ENCODE data around the gene LMOD3.

LMOD3 gene

GRCh38 chr3:69121950-69122349, 445 bp downstream of the LMOD3 start:
- no peak for DNase-seq (ENCODE audit: low spot score)

GRCh38 chr3:69121513-69121912, 882 bp downstream of the LMOD3 start:
- no peak for DNase-seq (ENCODE audit: low spot score)

GRCh38 chr3:69120879-69121464, 1.4 kb downstream of the LMOD3 start:
- peak; percentile 62 for DNase-seq (ENCODE audit: low spot score)

GRCh38 chr3:69119681-69120080, 2.7 kb downstream of the LMOD3 start:
- DNase-seq (ENCODE audit: low spot score): no peak

- DNase-seq (ENCODE audit: low spot score): no peak
Observed at GRCh38 chr3:69119138-69119537, 3.3 kb downstream of the LMOD3 start.

GRCh38 chr3:69118555-69118954, 3.8 kb downstream of the LMOD3 start:
- DNase-seq (ENCODE audit: low spot score): no peak

GRCh38 chr3:69116897-69117296, 5.5 kb downstream of the LMOD3 start:
- no peak for DNase-seq (ENCODE audit: low spot score)

GRCh38 chr3:69116162-69116561, 6.2 kb downstream of the LMOD3 start:
- DNase-seq (ENCODE audit: low spot score): no peak

- DNase-seq (ENCODE audit: low spot score): peak; percentile 55
Observed at GRCh38 chr3:69115731-69116130, 6.7 kb downstream of the LMOD3 start.

GRCh38 chr3:69113536-69113935, 8.9 kb downstream of the LMOD3 start:
- DNase-seq (ENCODE audit: low spot score): no peak

- DNase-seq (ENCODE audit: low spot score): no peak
Observed at GRCh38 chr3:69110941-69111546, 11.4 kb downstream of the LMOD3 start.

GRCh38 chr3:69108811-69109210, 13.6 kb downstream of the LMOD3 start:
- no peak for DNase-seq (ENCODE audit: low spot score)

GRCh38 chr3:69107841-69108240, 14.6 kb downstream of the LMOD3 start:
- DNase-seq (ENCODE audit: low spot score): no peak

- no peak for DNase-seq (ENCODE audit: low spot score)
Observed at GRCh38 chr3:69105320-69105719, 17.1 kb downstream of the LMOD3 start.

GRCh38 chr3:69104586-69104985, 17.8 kb downstream of the LMOD3 start:
- DNase-seq (ENCODE audit: low spot score): no peak

- no peak for DNase-seq (ENCODE audit: low spot score)
Observed at GRCh38 chr3:69103123-69103522, 19.3 kb downstream of the LMOD3 start.

GRCh38 chr3:69102384-69102783, 20.0 kb downstream of the LMOD3 start:
- no peak for DNase-seq (ENCODE audit: low spot score)

- DNase-seq (ENCODE audit: low spot score): no peak
Observed at GRCh38 chr3:69099576-69099975, 22.8 kb downstream of the LMOD3 start.

GRCh38 chr3:69097407-69098086, 24.8 kb downstream of the LMOD3 start:
- DNase-seq (ENCODE audit: low spot score): no peak

GRCh38 chr3:69096299-69096698, 26.1 kb downstream of the LMOD3 start:
- no peak for DNase-seq (ENCODE audit: low spot score)

- DNase-seq (ENCODE audit: low spot score): no peak
Observed at GRCh38 chr3:69095636-69096035, 26.8 kb downstream of the LMOD3 start.

- DNase-seq (ENCODE audit: low spot score): no peak
Observed at GRCh38 chr3:69094467-69095205, 27.8 kb downstream of the LMOD3 start.

GRCh38 chr3:69092030-69092516, 30.3 kb downstream of the LMOD3 start:
- no peak for DNase-seq (ENCODE audit: low spot score)
